CD4-positive, alpha-beta T cell (primary cell): ENCODE results near the gene ZNF467. TPM values are rescaled to one million over a fixed set of nuclear protein-coding genes. Genes with fewer than 3 reads are reported as not detected.

Experiments used
- ATAC-seq: fragments of 200-7000 bp; cut with Tn5 transposase; one replicate; pipeline ENCODE4 v1.10.0; 2022; ENCODE audit warnings: mild to moderate bottlenecking; ENCODE audit not compliant: poor library complexity
- CTCF ChIA-PET: fragments of 350-600 bp; sonication (Branson Sonifier 250); formaldehyde crosslinking; loops from one replicate; lab custom pipeline; 2021; ENCODE audit warnings: antibody characterized with exemption, inconsistent platforms; lab: Charles Lee
- POLR2A ChIA-PET: fragments of 350-600 bp; sonication (Branson Sonifier 250); formaldehyde crosslinking; loops from one replicate; lab custom pipeline; 2021; ENCODE audit warnings: antibody characterized with exemption, inconsistent platforms; lab: Charles Lee
- DNase-seq, 14 experiments: peaks; one replicate each; pipeline ENCODE4 v3.0.0-alpha.2; 2013 to 2020; ENCODE audit warnings: mixed read lengths in 2 of 14
- H3K27ac ChIP-seq, 2 donors: one replicate each; pipeline versions ENCODE4 v1.5.1 to v1.7.0; 2013; ENCODE audit warnings: low read length in 2 of 2, low read depth in 1 of 2, mild to moderate bottlenecking in 1 of 2
- H3K27me3 ChIP-seq, 2 experiments: 1 replicate in 1 of 2; 2 replicates in 1 of 2; pipeline versions ENCODE4 v1.6.1 to v1.7.0; 2013; ENCODE audit warnings: low read length in 2 of 2, control low read depth in 1 of 2, mild to moderate bottlenecking in 1 of 2, moderate library complexity in 1 of 2; ENCODE audit not compliant: insufficient read depth in 2 of 2, control insufficient read depth in 1 of 2
- H3K36me3 ChIP-seq: one replicate; pipeline ENCODE4 v1.6.1; 2013; ENCODE audit warnings: low read length, control low read depth; ENCODE audit not compliant: insufficient read depth
- H3K4me1 ChIP-seq: one replicate; pipeline ENCODE4 v1.6.1; 2013; ENCODE audit warnings: low read length, control low read depth; ENCODE audit not compliant: insufficient read depth
- H3K4me3 ChIP-seq: one replicate; pipeline ENCODE4 v1.5.1; 2013; ENCODE audit warnings: mild to moderate bottlenecking, low read length, moderate library complexity
- H3K9me3 ChIP-seq, 2 experiments: 1 replicate in 1 of 2; 2 replicates in 1 of 2; pipeline versions ENCODE4 v1.6.1 to v1.7.0; 2013; ENCODE audit warnings: low read length in 2 of 2, mild to moderate bottlenecking in 2 of 2, control low read depth in 1 of 2, moderate library complexity in 1 of 2; ENCODE audit not compliant: control insufficient read depth in 1 of 2, insufficient read depth in 1 of 2
- H3K27ac Mint-ChIP-seq: one replicate; pipeline ENCODE4 v1.8.0; 2020; ENCODE audit warnings: mixed read lengths
- H3K27me3 Mint-ChIP-seq: one replicate; pipeline ENCODE4 v1.8.0; 2021; ENCODE audit warnings: mixed read lengths
- H3K36me3 Mint-ChIP-seq: one replicate; pipeline ENCODE4 v1.8.0; 2021; ENCODE audit warnings: low read depth, mixed read lengths
- H3K4me1 Mint-ChIP-seq: one replicate; pipeline ENCODE4 v1.8.0; 2021; ENCODE audit warnings: low read depth, mixed read lengths
- H3K4me3 Mint-ChIP-seq: one replicate; pipeline ENCODE4 v1.8.0; 2020; ENCODE audit warnings: mild to moderate bottlenecking, mixed read lengths
- H3K9me3 Mint-ChIP-seq: one replicate; pipeline ENCODE4 v1.8.0; 2020; ENCODE audit warnings: mixed read lengths
- CTCF ChIP-seq: fragments of 200-600 bp; IDR thresholded peaks from one replicate; pipeline ENCODE4 v1.8.0; 2022; ENCODE audit warnings: antibody characterized with exemption, mild to moderate bottlenecking
- intact Hi-C, 2 experiments: fragments of 100-400 bp; cut with DNase I in 1 of 2; cut with micrococcal nuclease in 1 of 2; formaldehyde crosslinking; loops; one replicate each; pipeline versions ENCODE4 v1.15.1 to v1.9.0; 2023 to 2025; cut with DNase I, micrococcal nuclease
- total RNA-seq, 174 experiments: library from RNA in 2 of 174; stranded (reverse) in 2 of 174; gene quantifications; one replicate each; pipeline ENCODE4 v1.2.3 and lab custom pipeline; 2021 to 2026

Gene ZNF467
- total RNA-seq, 2 experiments from 2014 or later: 4.1 to 4.3 TPM

GRCh38 chr7:149819141-149819960, 46.0 kb upstream of the ZNF467 start:
- no peak for ATAC-seq
- H3K4me3 ChIP-seq: no peak overlapping the region
- H3K27ac Mint-ChIP-seq: no peak overlapping the region
- no peak overlapping the region for H3K4me3 Mint-ChIP-seq
- no peaks in the 10 kb centered on the region for H3K27me3 ChIP-seq
- DNase-seq: no peak
- H3K27me3 Mint-ChIP-seq: no peaks in the 10 kb centered on the region
- intact Hi-C loops: no loop called here
- H3K9me3 Mint-ChIP-seq: no peaks in the 10 kb centered on the region
- H3K4me1 ChIP-seq: no peaks in the 10 kb centered on the region
- H3K4me1 Mint-ChIP-seq: no peaks in the 10 kb centered on the region
- no peak for TF ChIP-seq CTCF
- no peaks in the 10 kb centered on the region for H3K36me3 Mint-ChIP-seq
- no peak overlapping the region for H3K27ac ChIP-seq
- CTCF ChIA-PET: no interaction called here
- POLR2A ChIA-PET: no interaction called here
- no peaks in the 10 kb centered on the region for H3K36me3 ChIP-seq
- H3K9me3 ChIP-seq: no peaks in the 10 kb centered on the region

GRCh38 chr7:149818536-149818840, 45.1 kb upstream of the ZNF467 start:
- no peak overlapping the region for H3K4me3 Mint-ChIP-seq
- intact Hi-C loops: no loop called here
- ATAC-seq (no peak), DNase-seq (no peak)
- no peaks in the 10 kb centered on the region for H3K36me3 Mint-ChIP-seq
- H3K4me1 Mint-ChIP-seq: no peaks in the 10 kb centered on the region
- Histone ChIP-seq H3K36me3 (no peaks in the 10 kb centered on the region), H3K27me3 (no peaks in the 10 kb centered on the region), H3K4me3 (no peak overlapping the region), H3K9me3 (no peaks in the 10 kb centered on the region), H3K27ac (no peak overlapping the region), H3K4me1 (no peaks in the 10 kb centered on the region)
- ChIA-PET POLR2A (no interaction called here), CTCF (no interaction called here)
- no peak for TF ChIP-seq CTCF
- no peaks in the 10 kb centered on the region for H3K27me3 Mint-ChIP-seq
- no peaks in the 10 kb centered on the region for H3K9me3 Mint-ChIP-seq
- no peak overlapping the region for H3K27ac Mint-ChIP-seq

- Histone ChIP-seq H3K4me1 (no peaks in the 10 kb centered on the region), H3K4me3 (no peak overlapping the region), H3K27ac (no peak overlapping the region), H3K27me3 (no peaks in the 10 kb centered on the region), H3K9me3 (no peaks in the 10 kb centered on the region), H3K36me3 (no peaks in the 10 kb centered on the region)
- intact Hi-C loops: no loop called here
- no peak for TF ChIP-seq CTCF
- POLR2A ChIA-PET: no interaction called here
- no peak overlapping the region for H3K4me3 Mint-ChIP-seq
- H3K27me3 Mint-ChIP-seq: no peaks in the 10 kb centered on the region
- H3K36me3 Mint-ChIP-seq: no peaks in the 10 kb centered on the region
- no peak for ATAC-seq
- DNase-seq: no peak
- no peaks in the 10 kb centered on the region for H3K4me1 Mint-ChIP-seq
- no peaks in the 10 kb centered on the region for H3K9me3 Mint-ChIP-seq
- CTCF ChIA-PET: no interaction called here
- H3K27ac Mint-ChIP-seq: no peak overlapping the region
Observed at GRCh38 chr7:149817836-149818535, 44.6 kb upstream of the ZNF467 start.
